ENCODE results near the gene BRS3.

BRS3 gene

GRCh38 chrX:136496186-136496763 lies 8.5 kb downstream of the BRS3 start:
- no peak for DNase-seq

DNA sequence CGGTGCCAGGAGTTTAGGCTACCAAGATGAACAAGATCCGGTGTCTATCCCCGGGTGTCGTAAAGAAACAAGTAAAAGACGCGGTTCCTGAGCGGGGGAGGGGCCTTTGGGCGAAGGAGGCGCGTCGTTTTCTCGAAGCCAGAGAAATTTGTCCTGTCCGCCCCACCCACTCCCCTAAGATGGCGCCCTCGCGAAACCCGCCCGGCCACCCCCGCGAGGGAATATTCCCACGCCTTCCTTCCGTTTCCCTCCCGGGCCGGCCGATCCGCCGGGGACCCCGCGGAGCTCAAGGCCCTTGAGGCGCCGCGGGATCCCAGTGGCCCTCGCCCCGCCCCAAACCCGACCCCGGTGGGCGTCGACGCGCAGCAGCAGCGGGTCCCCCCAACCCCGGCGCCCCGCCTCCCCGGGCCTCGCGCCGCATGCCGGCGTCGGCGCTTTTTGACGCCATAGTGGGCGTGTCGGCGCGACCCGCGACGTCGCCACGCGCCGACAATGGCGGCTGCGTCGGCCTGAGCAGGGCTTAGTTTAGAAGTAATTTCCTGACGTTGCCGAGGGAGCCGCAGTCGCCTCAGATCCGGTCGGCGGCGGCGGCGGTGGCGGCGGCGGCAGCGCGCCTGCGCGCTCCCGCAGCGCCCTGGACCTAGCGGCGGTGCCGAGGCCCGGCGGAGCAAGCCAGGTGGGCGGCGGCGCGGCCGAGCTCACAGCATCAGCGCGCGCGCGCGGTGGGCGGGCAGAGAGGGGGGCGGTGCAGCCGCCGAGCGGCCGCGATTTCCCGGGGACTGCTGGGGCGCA lies 9.2 kb downstream of the BRS3 start:
- DNase-seq = peak; percentile 75

GRCh38 chrX:136497556-136498052 lies 9.9 kb downstream of the BRS3 start, which contains the start of gene HTATSF1:
TSS of gene HTATSF1 (plus strand) at chrX:136497592. CDS start at chrX:136497685, 93 bp downstream.
- DNase-seq = peak; percentile 9

- DNase-seq = no peak
These were observed 31.3 kb downstream of the BRS3 start for GRCh38 chrX:136519069-136519468.

GRCh38 chrX:136523770-136524169 lies 36.0 kb downstream of the BRS3 start:
- DNase-seq = no peak

DNA sequence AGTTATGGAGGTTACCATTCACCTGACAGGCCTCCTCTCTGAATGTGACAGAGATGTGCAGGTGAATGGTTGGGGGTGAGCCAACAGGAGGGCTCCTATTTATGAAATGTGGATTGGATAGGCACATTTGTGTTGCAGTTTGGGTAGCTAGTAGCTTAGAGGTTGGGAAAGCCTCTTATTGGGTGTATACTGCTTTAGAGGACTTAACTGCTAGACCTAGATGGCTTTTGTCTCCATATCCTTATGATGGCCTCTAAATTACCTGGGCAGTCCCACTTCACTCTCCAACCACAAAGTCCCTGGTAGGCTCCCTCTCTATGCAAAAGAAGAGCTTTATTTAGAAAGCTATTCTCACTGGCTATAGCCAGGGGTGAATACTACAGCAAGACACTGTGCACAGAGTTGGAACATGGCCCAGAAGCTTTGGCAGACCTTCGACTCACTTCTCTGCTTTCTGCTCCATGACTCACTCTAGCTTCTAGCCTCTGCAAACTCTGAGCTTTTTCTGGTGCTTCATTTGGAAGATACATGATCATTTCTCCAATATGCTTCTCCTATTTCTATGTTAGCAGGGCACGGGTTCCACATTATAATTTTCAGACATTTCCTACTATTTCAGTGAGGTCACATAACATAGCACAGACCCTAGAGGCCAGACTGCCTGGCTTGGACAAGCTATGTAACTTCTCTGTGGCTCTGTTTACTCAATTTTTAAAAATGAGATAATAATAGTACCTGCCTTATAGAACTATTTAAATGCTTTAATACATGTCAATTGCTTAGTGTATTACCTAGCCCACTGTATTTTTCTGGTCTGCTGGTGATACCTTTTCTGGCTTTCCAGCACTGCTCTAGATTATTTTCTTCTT lies 38.2 kb downstream of the BRS3 start:
- no peak for DNase-seq

DNA sequence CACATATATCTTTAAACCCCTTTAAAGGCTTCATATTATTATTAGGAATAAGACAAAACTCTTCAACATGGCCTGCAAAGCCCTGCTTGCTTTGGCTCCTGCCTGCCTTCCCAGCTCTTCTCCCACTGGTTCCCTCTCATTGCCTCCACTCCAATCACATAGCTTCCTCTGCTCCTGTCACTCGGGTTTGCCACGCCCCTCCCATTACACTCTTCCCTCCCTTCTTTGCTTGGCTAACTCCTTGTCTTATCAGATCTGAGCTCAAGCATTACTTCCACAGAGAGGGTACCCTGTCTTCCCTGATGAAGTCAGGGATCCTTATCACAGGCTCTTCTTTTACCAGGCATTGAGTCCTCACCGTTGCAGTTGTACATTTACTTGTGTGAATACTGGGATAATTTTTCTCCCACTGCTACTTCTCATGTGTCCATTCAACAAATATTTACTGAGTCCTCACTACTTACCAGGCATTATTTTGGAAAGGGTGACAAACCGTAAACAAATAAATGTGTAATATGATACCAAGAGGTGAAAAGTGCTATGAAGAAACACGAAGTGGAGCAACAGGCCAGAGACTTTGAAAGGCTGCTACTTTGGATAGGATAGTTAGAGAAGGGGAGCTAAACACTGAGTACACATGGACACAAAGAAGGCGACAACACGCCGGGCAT lies 41.0 kb downstream of the BRS3 start:
- no peak for DNase-seq

- no peak for DNase-seq
These were observed 42.0 kb downstream of the BRS3 start for GRCh38 chrX:136529795-136530194.

GRCh38 chrX:136531951-136532350 lies 44.2 kb downstream of the BRS3 start, which contains the start of gene VGLL1:
TSS of gene VGLL1 (plus strand) at chrX:136532215. CDS start at chrX:136536021, 3,806 bp downstream.
- no peak for DNase-seq

GRCh38 chrX:136534131-136534530 lies 46.4 kb downstream of the BRS3 start:
- no peak for DNase-seq

DNA sequence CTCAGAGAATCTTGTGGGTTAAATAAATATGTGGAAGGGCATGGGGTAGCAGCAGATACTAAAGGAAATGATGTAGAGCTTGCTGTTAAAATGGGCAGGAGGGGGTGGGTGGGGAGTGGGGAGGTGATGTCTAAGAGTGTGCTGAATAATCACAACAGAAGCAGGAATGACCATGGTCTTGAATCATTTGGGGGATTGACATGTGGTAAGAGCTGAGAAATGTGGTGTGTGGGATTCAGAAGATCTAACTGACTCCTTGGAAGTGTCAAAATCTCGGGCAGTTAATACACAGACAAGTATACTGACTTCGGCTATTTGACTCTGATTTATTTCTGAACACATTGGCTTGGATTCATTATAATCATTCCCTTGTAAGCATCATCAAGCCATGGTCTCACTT lies 51.1 kb downstream of the BRS3 start:
- no peak for DNase-seq

GRCh38 chrX:136540226-136540625 lies 52.5 kb downstream of the BRS3 start:
- DNase-seq = no peak

DNA sequence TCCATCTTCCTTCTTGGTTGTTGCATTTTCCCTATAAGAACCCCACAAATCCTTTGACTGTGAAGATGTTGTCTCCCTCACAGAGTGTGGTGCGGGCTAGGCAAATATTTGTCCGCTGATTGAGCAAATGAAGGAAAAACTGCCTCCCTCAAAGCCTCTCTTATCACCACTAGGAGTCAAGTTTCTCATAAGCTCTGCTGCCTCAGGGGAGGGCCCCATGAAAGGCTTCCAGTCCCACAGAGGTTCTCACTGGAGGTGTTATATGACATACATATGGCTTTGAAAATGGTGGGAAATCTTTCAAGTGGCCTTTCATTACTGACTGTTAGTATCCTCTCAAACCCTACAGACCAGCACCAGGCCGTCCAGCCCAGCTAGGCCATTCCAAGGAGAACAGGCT lies 53.5 kb downstream of the BRS3 start:
- DNase-seq = no peak

- no peak for DNase-seq
These were observed 54.5 kb downstream of the BRS3 start for GRCh38 chrX:136542281-136542680.
